ACHN (cell line): Measurements from ENCODE around the gene UBE2L3.
"Not testable (repeated sequence)": the region's sequence is repeated elsewhere in the genome, so short reads cannot be mapped to it uniquely, and the experiment has no call there.

Experiments used
- DNase-seq: peaks from one replicate; pipeline ENCODE4 v3.0.0-alpha.2; 2015
- in situ Hi-C: cut with HindIII; loops from 2 replicates; pipeline ENCODE4 v1.10.0; 2017; ENCODE audit warnings: low sequenced_read_pairs, low pct_ligation_motif_present, low pct_unique_long_range_greater_than_20kb

Gene UBE2L3

DNA sequence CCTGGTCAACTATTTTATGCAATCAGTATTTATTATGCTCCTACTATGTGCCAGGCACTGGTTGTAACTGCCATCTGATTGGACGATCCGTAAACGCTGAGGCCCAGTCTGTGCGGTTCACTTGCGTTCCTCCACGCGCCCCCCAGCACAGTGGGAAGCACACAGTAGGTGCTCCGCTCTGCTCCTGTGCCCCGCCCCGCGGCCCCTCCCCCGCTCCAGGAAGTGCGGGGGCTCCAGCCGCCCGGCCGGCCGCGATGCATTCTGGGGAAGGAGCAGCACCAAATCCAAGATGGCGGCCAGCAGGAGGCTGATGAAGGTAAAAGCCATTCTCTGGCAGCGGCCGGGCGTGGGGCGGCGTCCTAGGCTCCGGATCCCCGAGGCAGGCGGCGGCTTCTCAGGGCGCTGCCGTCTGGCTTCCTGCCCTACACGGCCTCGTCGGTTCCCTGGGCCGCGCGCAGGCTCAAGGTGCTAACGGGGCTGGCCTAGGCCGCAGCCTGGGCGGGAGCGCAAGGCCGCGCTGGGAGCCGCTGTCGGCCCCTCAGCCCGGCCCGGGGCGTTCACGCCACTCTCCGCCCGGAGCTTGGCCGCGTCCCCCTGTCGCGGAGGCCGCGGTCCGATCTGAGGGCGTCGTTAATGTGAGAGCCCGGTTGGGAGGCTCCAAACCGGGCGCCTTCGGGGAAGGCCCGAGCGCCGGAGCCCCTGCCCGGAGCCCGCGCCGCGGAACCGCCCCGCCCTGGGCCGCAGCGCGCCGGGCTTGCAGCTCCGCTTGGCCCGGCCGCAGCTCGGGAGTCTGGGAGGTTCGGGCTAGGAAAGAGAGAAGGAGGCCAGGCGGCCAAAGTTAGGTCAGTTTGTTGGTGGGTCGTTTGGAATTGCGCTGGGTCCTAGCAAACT is at the start of gene UBE2L3:
TSS of gene UBE2L3 (plus strand) at position 259 of the 891 bp plus-strand sequence. CDS start at position 290, 31 bp downstream.
- in situ Hi-C loops, result no loop called here
- DNase-seq, result peak; percentile 76

DNA sequence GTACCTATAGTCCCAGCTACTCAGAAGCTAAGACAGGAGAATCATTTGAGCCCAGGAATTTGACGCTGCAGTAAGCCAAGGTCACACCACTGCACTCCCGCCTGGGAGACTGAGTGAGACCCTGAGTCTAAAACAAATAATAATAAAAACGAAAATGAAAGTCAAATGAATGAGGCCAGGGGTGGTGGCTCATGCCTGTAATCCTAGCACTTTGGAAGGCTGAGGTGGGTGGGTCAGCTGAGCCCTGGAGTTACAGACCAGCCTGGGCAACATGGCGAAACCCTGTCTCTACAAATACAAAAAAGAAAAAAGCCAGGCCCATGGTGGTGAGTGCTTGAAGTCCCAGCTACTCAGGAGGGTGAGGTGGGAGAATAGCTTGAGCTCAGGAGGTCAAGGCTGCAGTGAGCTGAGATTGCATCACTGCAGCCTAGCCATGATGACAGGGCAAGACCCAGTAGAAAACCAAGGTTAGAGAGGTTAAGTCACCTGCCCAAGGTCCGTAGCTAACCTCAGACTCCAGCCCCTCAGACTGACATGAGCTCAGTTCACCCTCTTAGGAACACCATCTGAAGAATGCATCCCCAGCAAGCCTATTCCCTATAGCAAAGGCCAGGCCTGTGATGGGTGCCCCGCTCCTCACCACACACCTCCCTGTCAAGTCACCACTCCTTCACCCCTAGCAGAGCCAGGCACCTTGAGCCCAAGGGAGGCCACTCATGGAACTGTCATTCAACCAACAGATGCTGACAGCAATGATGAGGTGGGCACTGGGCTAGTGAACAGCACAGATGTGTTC is 40.6 kb upstream of the UBE2L3 start:
- in situ Hi-C loops, DNase-seq: not testable (repeated sequence)

DNA sequence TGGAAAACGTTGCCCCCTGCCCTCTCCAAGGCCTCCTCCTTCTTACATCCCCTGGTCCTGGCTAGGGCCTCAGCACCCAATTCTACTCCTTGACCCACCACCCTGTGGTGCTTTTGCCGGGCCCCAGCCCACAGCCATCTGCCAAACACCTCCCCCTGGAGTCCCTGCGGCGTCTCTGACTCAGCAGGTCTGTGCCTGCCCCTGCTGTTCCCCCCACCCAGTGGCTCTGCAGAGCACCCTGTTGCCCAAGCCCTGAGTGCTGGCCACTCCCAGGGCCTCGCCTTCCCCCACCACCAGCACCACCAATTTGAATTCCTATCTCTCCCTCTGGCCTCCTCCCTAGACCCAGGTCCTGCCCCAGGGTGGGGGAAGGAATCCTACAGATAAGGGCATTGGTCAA is 36.0 kb upstream of the UBE2L3 start:
- in situ Hi-C loops, DNase-seq: not testable (repeated sequence)

DNA sequence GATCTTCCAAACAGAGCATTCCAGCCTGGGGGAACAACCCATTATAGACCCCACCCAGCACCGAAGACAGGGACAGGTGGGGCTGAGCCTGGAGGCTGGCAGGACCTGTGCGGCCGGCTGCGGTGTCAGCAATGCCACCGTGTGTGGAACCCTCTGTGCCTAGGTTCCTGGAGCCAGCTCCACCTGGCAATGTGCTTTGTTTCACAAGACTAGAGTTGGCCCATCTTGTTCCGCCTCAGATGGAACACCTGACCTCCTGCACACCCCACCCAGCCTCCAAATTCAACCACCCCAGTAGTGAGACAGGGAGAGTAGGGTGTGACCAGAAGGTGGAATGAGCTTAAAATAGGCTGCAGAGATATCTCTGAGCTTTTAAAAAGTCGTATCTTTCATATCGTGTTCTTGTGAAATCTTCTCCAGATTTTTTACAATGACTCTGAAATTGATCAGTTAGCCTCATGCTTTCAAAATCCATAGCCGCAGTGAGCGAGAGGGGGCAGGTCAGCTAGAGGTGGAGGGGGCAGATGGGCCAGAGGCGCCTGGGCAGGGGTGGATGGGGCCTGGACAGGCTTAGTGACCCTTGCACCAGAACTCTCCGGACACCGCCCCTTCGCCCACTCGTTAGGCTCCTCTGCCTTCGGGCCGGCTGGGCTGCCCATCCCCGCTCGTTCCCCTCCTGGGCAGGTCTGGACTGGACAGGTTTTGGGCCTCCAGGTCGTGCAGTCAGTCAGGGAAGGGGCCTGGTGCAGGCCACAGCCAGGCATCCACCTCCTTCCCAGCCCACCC is 34.5 kb upstream of the UBE2L3 start:
- DNase-seq, in situ Hi-C loops: not testable (repeated sequence)

DNA sequence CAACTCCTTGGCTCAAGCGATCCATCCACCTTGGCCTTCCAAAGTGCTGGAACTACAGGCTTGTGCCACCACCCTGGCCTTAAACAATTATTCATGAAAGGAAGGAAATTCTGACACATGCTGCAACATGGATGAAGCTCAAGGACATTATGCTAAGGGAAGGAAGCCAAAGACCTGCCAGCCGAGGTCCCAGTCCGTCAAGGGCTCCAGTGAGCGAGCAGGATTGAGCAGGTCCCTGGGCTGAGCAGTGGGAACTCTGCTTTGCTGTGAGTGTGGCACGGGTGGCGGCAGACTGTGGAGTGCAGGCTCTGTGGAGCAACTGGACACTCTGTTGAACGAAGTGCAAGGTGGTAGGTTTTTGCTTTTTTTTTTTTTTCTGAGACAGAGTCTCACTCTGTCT is 27.7 kb upstream of the UBE2L3 start:
- DNase-seq, in situ Hi-C loops: not testable (repeated sequence)

DNA sequence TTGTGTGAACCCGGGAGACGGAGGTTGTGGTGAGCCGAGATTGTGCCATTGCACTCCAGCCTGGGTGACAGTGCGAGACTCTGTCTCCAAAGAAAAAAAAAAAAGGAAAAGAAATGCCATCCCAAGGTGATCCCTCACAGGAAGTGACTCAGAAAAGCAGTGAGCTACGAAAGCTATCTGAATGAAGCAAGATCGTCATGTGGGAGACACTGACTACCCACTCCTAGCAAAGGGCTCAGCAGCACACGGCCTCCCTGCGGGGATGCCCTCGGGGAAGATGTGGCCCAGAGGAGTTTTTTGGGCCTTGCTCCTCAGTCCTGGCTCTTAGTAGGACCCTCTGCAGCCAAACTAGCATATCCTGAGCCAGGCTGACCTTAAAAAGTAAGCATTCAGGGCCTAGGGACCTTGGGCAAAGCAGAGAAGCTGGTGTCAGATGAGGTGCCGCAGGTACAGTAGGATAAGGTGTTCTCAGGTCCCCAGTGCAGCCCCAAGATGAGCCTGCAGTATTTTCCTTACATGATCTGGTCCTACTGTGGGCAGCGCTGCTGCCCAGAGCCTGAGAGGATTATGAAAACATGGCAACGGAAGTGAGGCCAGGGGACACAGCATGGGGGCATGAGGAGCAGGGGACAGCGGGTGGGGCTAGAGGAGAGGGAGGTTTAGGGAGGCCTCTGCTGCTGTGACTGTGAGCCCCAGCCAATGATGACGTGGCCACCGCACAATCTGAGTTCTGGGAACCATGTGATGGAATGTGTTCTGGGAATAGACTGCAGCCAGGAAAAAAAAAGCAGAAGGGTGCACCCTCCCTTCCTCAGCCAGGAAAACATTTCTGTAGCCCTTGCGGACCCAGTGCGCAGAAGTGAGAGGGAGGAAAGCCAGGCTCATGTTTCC is 22.8 kb upstream of the UBE2L3 start:
- DNase-seq, in situ Hi-C loops: not testable (repeated sequence)

DNA sequence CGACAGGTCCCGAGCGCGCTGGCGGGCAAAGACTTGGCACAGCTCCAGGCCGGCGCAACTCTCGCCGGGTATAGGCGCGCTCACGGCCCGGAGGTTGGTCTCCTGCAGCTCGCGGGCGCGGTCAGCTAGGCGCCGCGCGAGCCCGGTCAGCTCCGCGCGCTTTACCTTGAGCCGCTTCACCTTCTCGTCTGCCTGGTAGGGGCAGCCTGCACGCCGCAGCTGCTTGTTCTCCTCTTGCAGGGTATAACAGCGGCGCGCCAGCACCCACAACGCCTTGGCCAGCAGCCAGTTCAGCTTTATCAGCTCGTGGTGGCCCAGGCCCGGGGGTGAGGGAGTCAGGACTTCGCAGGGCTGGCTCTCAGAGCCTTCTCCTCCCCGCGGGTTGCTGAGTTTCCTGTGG is 18.0 kb upstream of the UBE2L3 start:
- in situ Hi-C loops, DNase-seq: not testable (repeated sequence)

DNA sequence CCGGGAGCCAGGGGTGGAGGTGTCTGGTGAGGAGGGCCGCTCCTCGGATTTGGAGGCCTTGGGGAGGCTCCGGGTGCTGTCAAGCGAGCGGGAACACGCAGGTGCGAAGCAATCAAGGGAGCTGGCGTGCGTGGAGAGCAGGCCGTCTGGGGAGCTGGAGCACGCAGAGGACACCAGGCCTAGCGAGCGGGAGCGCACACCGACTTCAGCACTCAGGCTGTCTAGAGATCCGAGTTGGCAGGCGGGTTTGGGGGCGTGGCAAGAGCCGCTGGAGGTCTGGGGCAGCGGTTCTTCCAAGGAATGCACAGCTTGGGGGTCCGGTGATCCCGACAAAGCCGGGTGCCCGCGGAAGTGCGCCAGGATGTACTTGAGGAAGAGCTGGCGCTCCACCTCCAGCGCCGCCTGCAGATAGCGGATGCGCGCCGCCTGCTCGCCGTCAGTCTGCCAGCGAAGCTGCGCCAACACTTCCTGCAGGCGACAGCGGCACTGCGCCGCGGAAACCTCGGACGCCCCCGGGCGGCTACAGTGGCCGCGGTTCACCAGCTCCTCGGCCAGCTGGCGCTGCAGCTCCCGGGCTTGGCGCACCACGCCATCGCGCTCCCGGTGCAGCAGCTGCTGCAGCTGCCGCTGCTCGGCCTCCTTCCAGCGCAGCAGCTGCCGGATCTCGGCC is 17.4 kb upstream of the UBE2L3 start:
- DNase-seq, in situ Hi-C loops: not testable (repeated sequence)

DNA sequence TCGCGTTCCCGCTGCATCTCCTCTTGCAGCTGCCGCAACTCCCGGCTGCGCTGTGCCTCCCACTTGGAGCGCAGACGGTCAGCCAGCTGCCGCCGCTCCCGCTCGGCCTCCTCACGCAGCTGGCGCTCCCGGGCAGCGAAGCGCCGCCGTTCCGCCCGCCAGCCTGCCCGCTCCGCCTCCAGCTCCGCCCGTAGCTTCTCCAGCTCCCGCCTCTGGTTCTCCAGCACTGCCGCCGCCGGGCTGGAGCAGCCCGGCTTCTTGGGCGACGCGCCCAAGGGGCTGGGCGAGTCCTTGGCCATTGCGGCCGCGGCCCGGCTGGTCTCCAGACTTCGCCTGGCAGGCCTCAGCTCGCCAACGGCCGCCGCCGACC is 16.9 kb upstream of the UBE2L3 start:
- DNase-seq, in situ Hi-C loops: not testable (repeated sequence)

DNA sequence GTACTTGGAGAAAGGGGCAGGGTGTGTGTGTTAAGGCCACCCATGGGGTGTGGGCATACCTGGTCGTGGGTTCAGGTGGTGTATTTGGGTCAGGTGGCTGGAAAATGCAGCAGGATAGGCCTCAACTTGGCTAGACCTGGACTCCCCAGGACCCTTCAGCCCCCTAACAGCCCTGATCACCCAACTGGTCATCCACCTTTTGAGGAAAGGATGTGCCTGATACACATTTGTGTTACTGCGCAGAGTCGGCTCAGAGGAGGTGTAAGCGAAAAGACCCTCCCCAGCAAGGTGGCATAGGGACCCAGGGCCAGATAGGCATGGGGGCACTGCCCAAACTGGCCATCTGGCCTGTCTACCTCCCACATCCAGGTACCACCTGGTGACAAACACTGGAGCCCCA is 16.2 kb upstream of the UBE2L3 start, which contains the start of gene RIMBP3C:
TSS of gene RIMBP3C (minus strand) at position 101 of the 400 bp plus-strand sequence. CDS start 485 bp downstream, outside the sequence.
- DNase-seq, in situ Hi-C loops: not testable (repeated sequence)

DNA sequence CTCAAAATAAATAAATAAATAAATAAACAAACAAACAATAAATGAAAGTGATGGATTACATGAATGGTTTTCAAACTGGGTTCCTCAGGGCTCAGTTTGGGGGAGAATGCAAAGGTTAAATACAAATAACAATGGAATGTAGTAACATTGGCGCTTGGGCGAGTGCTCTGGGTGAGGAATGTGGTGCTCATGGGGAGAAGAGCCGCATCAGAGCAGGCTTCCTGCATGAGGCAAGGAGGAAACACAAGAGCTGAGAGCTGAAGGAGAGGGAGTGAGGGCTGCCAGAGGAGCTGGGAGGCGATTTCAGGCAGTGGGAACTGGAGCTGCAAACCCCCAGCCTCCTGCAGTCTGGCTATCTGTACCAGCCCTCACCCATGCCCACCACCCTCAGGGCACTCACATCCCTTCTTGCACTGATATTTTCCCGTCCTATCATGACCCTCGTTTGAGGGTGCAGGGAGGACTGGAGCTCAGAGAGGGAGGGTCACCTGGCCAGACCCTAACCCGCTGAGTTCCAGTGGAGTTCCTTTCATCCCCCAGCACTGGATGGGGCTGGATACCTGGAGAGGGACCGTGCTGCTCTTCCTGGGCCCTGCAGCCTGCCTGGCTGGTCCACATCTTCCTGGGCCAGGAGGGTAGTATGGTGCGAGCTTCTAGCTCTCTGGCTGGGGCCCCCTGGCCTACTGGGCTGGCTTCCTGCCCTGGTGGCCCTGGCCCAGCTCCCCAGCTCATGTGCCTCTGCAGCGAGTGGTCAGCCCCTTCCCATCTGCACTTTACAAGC is 8.0 kb upstream of the UBE2L3 start:
- DNase-seq, in situ Hi-C loops: not testable (repeated sequence)

DNA sequence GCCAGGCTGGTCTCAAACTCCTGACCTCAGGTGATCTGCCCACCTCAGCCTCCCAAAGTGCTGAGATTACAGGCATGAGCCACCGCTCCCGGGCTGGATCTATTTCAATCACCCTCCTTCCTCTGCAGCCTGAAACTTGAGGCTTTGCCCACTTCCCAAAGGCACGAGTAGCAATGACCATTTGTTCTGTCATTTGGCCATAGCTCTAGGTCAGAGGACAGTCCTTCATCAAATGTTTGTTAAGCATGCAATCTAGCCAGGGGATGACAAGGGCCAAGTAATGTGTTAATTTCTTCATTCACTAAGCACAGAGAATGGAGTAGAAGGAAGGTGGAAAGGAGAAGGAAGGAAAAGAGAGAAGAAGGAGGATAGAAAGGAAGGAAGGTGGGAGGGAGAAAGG is 6.9 kb upstream of the UBE2L3 start:
- in situ Hi-C loops, DNase-seq: not testable (repeated sequence)

DNA sequence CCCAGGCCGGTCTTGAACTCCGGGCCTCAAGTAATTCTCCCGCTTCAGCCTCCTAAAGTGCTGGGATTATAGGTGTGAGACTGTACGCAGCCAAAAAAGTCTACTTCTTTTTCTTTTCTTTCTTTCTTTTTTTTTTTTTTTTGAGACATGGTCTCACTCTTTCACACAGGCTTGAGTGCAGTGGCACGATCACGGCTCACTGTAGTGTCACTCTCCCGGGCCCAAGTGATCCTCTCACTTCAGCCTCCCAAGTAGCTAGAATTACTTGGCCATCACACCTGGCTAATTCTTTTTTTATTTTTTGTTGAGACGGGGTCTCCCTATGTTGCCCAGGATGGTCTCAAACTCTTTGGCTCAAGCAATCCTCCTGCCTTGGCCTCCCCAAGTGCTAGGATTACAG is 3.6 kb upstream of the UBE2L3 start:
- in situ Hi-C loops, result no loop called here
- DNase-seq, result no peak

DNA sequence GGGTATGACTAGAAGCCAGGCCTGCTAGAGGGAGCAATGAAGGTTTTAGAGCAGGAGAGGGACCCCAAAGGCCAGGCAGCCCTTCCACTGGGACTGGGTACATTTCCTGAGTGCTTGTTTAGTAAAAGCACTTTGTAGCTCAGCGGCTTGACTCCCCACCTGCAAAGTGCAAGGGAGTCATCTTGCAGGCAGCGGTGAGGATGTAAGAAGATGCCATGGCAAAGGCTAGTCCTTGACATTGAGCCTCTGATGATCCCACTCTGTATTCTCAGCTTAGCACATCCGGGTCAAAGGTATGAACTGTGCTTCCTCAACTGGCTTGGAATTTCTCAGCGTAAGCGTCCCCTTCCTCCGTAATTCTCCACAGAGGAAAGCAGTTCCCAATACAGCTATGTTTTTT is 3.1 kb upstream of the UBE2L3 start:
- in situ Hi-C loops, result no loop called here
- DNase-seq, result no peak

DNA sequence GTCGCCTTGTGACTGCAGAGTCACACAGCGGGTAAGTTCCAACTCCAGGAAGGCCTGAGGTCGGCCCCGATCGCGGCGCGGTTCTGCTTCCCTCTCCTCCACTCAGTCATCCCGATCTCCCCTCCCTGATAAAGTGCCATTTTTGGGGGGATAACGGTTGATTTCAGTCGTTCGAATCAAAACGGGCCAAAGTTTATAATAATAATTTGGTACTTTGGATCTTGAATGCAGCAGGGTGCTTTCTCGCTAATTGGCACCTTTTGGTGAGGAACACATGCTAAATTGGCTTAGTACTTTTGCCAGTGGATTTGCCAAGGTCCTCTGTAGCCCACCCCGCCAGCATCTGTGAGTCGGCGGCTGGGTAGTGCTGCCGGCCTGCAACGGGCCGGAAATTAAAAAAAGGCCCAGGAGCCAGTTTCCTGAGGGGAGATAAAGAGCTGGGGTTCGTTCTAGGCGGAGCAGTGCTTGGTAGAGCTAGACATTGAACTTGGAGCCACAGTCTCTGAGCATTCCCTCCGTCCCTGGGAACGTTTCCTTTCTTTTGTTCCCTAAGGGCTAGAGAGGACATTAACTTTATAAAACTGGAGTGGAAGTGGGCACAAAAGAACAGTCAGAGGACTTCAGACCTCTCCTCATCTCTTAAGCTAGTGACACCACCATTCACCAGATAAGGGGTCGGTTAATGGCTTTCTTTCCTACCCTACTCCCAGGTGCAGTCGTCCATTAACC is 997 bp downstream of the UBE2L3 start:
- peak; percentile 32 for DNase-seq

DNA sequence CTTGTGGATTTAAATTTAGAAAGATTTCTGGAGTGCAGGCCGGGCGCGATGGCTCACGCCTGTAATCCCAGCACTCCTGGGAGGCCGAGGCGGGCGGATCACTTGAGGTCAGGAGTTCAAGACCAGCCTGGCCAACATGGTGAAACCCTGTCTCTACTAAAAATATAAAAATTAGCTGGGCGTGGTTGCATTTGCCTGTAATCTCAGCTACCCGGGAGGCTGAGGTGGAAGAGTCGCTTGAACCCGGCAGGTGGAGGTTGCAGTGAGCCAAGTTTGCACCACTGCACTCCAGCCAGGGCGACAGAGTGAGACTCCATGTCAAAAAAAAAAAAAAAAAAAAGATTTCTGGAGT is 1.5 kb downstream of the UBE2L3 start:
- in situ Hi-C loops, DNase-seq: not testable (repeated sequence)

More for the DNA sequence above, 997 bp downstream of the UBE2L3 start:
- in situ Hi-C loops, result no loop called here
